ENCODE measurements around the gene POC1B. TPM values are rescaled to one million over a fixed set of nuclear protein-coding genes. Genes with fewer than 3 reads are reported as not detected.

POC1B gene
- total RNA-seq, 3 donors from 2014 or later = 16.0 to 30.4 (median 27.9) TPM

DNA sequence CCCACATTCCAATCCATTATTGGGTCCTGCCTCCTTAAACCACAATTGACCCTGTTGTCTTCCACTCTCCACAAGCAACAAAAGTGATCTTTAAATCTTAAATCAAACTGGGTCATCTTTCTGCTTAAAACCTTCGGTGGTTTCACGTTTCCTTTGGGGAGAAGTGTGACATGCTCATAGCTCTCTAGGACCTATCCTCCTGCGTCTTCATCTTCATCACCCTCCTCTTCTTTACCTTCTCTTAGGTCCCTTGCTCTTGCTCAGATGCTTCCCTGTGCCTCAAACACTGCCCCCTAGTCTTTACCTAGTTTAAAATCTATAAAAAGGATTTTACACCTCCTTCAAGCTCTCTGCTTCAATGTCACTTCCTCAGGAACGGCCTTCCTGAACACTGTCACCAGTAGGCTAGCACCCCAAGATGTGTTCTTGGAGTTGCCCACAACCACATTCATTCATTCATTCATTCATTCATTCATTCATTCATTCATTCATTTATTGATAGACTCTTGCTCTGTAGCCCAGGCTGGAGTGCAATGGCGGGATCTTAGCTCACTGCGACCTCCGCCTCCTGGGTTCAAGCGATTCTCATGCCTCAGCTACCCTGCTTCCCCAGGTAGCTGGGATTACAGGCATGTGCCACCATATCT lies 48.1 kb downstream of the POC1B start:
- no peak for TF ChIP-seq POLR2A (IDR thresholded peaks at IDR 0.05)
- TF ChIP-seq, protein P1, sequence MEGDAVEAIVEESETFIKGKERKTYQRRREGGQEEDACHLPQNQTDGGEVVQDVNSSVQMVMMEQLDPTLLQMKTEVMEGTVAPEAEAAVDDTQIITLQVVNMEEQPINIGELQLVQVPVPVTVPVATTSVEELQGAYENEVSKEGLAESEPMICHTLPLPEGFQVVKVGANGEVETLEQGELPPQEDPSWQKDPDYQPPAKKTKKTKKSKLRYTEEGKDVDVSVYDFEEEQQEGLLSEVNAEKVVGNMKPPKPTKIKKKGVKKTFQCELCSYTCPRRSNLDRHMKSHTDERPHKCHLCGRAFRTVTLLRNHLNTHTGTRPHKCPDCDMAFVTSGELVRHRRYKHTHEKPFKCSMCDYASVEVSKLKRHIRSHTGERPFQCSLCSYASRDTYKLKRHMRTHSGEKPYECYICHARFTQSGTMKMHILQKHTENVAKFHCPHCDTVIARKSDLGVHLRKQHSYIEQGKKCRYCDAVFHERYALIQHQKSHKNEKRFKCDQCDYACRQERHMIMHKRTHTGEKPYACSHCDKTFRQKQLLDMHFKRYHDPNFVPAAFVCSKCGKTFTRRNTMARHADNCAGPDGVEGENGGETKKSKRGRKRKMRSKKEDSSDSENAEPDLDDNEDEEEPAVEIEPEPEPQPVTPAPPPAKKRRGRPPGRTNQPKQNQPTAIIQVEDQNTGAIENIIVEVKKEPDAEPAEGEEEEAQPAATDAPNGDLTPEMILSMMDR (IDR thresholded peaks at IDR 0.05) = no peak
- TF ChIP-seq POLR2AphosphoS5 (IDR thresholded peaks at IDR 0.05) = no peak
- Histone ChIP-seq H3K27me3 (no peaks in the 10 kb centered on the region), H3K4me3 (no peak overlapping the region), H3K4me1 (no peaks in the 10 kb centered on the region), H3K9me3 (no peaks in the 10 kb centered on the region), H3K27ac (no peak overlapping the region), H3K36me3 (no peaks in the 10 kb centered on the region)
- intact Hi-C loops (cut with DNase I; ENCODE audit: low total_unique reads) = loop anchor here (10.0 kb wide), 1 partner anchor 47 kb away; the partner anchor contains the start of genes GALNT4 and POC1B
- no peak for DNase-seq (ENCODE audit: low spot score in 2 of 2)

DNA sequence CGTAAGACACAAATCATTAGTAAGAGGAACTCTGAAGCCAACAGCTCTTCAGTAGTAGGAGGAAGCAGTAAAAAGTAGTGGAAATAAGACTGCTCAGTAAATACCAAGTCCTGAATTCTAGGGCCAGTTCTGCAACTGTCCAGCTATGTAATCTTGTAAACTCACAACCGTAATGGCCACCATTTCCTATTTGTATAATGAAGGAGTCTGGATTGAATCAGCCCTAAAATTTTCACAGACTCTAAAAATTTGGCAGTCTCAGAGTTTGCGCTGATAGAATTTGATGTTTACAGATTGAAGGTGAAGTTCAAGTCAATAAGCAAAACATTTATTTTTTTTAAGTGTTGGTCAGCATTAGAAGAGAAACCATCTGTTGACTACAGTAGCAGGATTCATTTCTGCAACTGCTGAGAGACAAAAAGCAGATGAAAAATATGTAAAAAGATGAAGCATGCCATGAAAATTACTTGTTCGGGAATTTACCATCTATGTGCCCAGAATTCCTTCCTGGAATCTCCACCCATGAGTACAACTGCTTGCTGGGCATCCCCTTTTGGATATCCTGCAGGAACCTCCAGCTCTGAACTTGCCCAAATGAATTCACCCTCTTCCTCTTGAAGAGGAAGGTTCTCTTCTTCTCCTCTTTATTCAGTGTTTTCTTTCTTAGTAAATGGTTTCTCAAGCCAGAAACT lies 48.8 kb downstream of the POC1B start:
- Histone ChIP-seq H3K36me3 (no peaks in the 10 kb centered on the region), H3K27ac (no peak overlapping the region), H3K27me3 (no peaks in the 10 kb centered on the region), H3K4me3 (no peak overlapping the region), H3K9me3 (no peaks in the 10 kb centered on the region), H3K4me1 (no peaks in the 10 kb centered on the region)
- no peak for TF ChIP-seq POLR2A (IDR thresholded peaks at IDR 0.05)
- no peak for TF ChIP-seq POLR2AphosphoS5 (IDR thresholded peaks at IDR 0.05)
- TF ChIP-seq, protein P1 (IDR thresholded peaks at IDR 0.05) = no peak
- no peak for DNase-seq (ENCODE audit: low spot score in 2 of 2)
- intact Hi-C loops (cut with DNase I; ENCODE audit: low total_unique reads) = loop anchor here (10.0 kb wide), 1 partner anchor 48 kb away; the partner anchor contains the start of genes GALNT4 and POC1B

DNA sequence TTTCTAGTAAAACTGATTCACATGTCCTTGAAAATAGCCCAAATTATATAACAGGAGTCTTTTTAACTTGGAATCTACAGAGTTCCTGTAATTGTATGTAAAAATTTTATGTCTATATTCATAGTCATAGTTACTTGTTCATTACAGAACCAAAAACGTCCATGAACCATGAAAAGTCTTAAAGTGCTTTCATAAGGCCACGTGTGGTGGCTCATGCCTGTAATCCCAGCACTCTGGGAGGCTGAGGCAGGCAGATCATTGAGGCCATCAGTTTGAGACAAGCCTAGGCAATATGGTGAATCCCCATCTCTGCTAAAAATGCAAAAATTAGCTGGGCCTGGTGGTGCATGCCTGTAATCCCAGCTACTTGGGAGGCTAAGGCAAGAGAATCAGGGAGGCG lies 49.6 kb downstream of the POC1B start:
- no peaks in the 10 kb centered on the region for H3K9me3 ChIP-seq
- no peaks in the 10 kb centered on the region for H3K27me3 ChIP-seq
- no peak for DNase-seq (ENCODE audit: low spot score in 2 of 2)
- H3K4me3 ChIP-seq = no peak overlapping the region
- intact Hi-C loops (cut with DNase I; ENCODE audit: low total_unique reads) = loop anchor here (10.0 kb wide), 1 partner anchor 49 kb away; the partner anchor contains the start of genes GALNT4 and POC1B
- TF ChIP-seq POLR2AphosphoS5 (IDR thresholded peaks at IDR 0.05) (no peak), POLR2A (IDR thresholded peaks at IDR 0.05) (no peak)
- TF ChIP-seq, protein P1 (IDR thresholded peaks at IDR 0.05) = no peak
- H3K27ac ChIP-seq = no peak overlapping the region
- no peaks in the 10 kb centered on the region for H3K4me1 ChIP-seq
- no peaks in the 10 kb centered on the region for H3K36me3 ChIP-seq

DNA sequence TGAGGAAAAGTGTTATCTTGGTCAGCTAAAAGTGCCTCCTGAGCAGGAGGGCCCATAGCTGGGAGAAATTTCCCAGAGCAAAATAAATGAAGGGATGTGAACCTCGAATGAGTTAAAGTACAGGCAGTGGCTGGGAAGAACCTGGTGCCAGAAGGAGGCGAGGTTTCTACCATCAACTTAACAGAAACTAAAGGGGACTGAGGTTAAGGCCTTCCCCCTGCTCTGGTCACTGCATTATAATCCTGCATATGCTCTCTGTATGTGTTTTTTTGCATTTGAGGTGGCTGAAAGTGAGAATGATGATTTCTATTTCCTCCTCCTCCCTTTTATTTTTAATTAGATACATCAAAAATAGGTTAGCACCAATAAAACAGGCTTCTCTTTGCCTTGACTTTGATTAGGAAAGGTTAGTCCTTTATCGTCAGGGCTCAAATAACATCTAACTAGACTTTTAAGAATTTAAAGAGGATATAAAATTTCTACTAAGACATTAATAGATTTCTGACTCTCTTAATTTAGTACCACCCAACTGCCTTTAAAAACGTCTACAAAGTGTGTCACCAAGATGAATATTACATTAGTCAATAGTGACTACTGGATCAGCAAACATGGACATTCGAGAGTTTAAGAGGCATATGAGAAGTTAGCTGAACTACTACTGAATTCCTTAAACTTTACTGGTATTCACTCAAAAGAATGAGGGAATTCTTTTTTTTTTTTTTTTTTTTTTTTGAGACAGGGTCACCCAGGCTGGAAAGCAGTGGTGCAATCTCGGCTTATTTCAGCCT lies 50.5 kb downstream of the POC1B start:
- Histone ChIP-seq H3K36me3 (no peaks in the 10 kb centered on the region), H3K27ac (no peak overlapping the region), H3K4me1 (no peaks in the 10 kb centered on the region), H3K27me3 (no peaks in the 10 kb centered on the region), H3K9me3 (no peaks in the 10 kb centered on the region), H3K4me3 (no peak overlapping the region)
- no peak for DNase-seq (ENCODE audit: low spot score in 2 of 2)
- TF ChIP-seq POLR2A (IDR thresholded peaks at IDR 0.05) (no peak), POLR2AphosphoS5 (IDR thresholded peaks at IDR 0.05) (no peak)
- TF ChIP-seq, protein P1 (IDR thresholded peaks at IDR 0.05) = no peak
- intact Hi-C loops (cut with DNase I; ENCODE audit: low total_unique reads) = loop anchor here (10.0 kb wide), 1 partner anchor 49 kb away; the partner anchor contains the start of genes GALNT4 and POC1B
